GM04504 (cell line): ENCODE data around the gene KIAA0930.

Experiments used
- DNase-seq: peaks from one replicate; pipeline ENCODE4 v3.0.0-alpha.2; 2012; ENCODE audit warnings: low read depth

KIAA0930 gene

DNA sequence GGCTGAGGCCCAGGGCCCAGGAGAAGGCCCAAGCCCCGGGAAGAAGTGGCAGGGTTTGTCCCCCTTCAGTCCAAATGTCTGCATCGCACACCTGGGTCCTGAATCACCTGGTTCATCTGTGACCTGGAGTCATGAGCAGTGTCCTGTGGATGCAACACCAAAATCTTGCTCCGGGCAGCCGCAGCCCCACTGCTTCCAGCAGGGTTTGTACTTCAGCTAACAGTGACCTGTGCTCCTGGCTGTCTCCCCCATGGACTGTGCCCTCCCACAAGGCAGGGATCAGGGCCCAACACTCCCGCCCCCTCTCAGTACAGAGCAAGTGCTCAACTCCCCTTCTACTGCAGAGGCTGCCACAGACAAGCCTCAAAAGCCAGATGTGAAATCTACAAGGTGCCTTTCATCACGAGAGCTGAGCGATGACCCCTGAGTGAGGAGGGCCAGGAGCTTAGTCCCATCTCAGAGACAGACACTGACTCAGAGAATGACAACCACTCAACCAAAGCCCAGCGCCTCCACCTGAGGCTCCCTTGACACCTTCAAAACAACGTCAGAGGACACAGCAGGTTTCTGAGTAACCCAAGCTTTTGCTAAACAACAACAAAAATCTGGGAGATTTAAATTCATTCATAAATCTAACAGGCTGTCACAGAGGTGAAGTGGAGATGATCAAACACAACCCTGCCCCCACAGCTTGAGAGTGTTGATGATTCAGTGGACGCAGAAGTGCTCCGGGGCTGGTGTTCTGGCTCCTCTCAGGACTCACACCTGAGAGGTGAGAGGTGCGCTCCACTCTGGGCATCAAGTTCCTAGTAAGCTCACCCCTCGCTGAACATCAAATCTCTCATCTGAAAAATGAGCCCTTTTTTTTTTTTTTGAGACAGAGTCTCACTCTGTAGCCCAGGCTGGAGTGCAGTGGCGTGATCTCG, 3.4 kb downstream of the KIAA0930 start:
- no peak for DNase-seq

DNA sequence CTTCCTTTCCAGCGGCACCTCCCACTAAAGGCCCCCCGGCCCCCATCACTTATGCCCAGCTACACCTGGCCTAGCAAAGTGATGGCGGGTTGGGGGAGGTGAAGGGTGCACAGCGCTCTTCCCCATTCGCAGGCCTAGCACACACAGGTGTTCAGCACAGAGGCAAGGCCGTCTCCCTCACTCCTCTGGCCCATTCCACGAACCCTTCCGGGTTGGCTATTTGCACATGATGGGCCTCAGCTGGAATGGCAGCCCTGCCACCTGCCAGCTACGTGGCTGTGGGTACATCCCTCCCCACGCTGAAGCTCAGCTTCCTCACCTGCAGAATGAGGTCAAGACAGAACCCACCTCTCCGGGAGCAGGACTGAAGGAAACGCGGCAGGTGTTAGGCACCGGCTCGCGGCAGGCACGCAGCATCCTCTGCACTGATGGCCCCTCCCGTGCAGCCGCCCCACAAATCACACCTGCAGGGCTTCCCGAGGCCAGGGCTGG, 4.8 kb downstream of the KIAA0930 start:
- no peak for DNase-seq

DNA sequence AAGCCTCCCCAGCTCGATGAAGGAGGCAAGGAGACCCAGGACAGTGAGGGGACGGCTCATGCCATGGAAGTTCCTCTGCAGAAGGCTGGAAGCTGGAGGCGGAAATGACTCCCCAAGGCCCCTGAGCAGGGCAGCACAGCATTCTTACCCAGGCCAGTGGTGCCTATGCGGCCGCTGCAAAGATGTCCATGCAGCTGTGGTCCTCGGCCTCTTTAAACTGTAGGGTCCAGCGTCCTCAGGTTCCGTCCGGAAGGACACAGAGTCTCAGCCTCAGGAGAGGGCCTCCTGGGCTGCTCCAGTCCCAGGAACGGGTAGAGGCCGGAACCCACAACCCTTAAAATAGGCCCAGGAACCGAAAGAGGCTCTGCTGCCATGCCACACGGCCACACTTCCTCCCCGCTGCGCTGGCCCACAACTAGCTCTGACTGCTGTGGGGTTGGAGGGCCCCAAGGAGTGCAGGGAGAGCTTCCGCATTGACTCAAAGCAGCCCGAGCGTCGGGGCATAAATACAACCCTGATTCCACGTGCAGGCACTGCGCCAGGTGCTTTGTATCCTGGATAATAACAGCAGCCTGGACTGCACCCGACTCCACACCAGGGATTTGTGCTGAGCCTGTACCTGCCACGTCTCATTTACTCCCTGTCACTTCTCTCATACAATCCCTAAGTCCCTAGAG, 5.5 kb downstream of the KIAA0930 start:
- no peak for DNase-seq

DNA sequence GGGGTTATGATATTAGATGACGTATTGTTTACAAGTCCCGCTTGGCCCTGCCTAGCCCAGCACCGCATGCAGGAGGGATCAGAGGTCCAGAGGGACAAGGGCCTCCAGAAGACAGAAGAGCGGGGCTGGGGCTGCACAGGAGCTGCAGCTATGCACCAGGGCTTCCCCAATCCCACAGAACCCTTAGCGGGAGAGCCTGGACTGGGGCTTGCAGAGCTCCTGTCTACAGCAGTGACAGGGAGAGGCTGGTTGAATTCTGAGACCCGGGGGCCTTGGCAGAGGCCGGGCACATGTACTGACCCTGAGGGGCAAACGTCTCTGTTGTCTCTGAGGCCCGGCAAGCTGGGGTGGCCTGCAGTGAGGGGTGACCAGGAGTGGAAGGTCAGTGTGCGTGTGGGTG, 6.9 kb downstream of the KIAA0930 start:
- DNase-seq = no peak

DNA sequence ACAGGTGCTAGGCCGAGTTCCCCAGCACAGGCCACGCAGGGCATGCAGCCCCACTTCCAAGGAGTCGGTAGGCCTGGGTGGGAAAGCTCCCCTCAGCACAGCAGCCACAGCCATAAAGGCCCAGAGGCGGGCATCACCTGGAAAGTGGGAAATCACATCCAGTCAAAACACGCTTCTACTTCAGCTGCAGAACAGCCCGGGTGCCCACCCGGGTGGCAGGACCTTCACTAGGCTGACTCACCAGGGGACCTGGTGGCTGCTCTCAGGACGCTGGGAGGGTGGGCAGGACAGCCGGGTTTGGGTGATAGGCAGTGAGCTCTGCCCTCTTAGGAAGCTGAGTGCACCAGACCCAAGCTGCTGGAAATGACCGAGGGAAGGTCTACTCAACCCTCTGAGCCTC, 7.3 kb downstream of the KIAA0930 start:
- no peak for DNase-seq

DNA sequence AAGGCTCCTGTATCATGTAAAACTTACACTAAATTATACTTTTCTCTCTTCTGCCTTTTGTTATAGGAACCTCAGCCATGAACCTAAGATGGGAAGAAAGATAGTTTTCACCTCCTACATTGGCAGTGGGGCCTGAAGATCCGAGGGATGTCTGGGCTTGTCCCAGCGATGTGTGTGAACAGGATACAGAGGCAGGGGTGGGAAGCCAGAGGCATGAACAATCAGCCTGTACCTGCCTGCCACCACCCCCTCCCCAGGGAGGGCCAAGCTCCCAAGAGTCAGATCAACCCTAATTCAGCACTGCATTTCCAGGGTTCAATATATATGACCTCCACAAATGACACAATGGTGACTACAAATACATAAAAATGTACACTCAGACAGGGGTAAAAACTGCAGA, 9.4 kb downstream of the KIAA0930 start:
- no peak for DNase-seq

DNA sequence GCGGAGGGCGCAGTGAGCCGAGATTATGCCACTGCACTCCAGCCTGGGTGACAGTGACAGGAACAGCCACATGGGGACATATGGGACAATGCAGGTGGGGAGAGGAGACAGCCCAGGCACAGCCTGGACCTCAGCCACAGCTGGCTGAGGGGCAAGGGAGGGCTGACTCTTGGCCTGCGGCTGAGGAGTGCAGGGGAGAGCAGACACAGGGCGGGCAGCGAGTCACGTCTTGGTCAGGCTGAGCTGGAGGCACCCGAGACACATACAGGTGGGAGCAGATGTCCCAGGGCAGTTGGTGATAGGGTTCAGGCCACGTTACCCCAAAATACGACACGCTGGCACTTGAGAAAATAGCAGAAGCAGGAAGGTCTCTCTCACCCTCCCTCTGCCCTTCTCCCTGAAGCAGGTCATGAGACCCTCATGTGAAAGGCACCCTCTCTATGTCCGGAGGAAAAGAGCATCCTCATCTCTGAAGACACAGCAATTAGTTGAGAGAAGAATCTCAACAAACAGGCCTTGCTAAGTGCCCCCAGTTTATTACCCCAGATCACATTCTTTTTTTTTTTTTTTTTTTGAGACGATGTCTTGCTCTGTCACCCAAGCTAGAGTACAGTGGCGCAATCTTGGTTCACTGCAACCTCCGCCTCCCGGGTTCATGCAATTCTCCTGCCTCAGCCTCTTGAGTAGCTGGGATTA, 10.5 kb downstream of the KIAA0930 start:
- DNase-seq = no peak

DNA sequence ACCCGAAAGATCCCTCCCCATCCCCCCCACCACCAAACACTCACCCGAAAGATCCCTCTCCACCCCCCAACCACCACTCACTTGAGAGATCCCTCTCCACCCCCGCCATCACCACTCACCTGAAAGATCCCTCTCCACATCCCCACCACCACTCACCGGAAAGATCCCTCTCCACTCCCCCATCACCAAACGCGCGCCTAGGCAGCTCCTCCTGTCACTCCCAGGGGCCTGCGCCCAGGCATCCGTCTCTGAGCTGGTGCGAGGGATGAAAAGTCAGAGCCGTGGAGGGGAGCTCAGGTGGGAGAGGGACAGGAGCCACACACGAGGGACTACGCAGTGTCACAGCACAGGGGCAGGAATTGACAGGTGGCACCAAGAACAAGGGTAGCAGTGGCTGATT, 11.5 kb downstream of the KIAA0930 start:
- no peak for DNase-seq

DNA sequence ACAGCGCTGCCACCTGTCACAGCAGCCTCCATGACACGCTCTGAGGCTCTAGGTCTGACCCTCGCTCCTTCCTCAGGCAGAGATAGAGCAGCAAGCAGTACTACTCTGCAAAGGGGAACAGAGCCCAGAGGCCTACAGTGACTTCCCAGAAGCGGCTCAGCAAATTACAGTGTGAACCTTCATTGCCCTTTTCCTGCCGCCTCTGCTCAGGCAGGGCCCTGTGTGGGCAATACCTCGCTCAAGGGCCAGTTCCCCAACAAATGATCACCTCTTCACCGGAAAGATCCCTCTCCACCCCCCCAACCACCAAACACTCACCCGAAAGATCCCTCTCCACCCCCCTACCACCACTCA, 12.3 kb downstream of the KIAA0930 start:
- no peak for DNase-seq

DNA sequence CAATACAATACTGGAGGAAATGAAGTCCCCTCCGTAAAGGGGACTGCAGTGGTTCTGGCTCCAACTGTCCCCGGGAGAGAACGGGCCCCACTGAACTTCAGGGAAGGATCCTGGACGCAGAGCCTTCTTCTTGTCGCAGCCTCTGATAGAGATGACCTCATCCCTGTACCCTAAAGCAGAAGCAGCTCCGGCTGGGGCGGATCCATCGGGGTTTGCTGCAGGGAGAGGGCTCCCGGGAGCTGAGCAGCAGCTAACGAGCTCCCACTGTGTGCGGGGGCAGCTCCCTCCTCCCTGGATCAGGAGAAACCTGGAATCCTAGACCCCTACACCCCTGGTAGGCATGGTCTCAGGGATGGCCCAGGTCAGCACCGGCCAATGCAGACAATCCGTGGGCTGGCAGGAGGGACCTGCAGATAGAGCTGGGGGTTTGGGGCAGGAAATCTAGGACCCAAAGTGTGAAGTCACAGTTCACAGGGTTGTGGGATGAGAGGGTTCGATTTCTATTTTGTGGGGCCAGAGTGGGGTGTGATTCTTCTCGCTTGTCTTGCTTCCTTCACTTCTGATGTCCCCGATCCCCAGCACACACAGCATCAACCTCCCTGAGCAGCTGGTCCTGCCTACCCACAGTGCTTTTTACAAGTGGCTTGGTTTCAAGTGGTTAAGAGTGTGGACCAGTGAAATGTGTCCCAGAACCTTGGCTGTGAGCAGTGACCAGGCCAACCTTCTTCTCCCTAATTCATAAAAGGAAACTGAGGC, 12.9 kb downstream of the KIAA0930 start:
- no peak for DNase-seq

DNA sequence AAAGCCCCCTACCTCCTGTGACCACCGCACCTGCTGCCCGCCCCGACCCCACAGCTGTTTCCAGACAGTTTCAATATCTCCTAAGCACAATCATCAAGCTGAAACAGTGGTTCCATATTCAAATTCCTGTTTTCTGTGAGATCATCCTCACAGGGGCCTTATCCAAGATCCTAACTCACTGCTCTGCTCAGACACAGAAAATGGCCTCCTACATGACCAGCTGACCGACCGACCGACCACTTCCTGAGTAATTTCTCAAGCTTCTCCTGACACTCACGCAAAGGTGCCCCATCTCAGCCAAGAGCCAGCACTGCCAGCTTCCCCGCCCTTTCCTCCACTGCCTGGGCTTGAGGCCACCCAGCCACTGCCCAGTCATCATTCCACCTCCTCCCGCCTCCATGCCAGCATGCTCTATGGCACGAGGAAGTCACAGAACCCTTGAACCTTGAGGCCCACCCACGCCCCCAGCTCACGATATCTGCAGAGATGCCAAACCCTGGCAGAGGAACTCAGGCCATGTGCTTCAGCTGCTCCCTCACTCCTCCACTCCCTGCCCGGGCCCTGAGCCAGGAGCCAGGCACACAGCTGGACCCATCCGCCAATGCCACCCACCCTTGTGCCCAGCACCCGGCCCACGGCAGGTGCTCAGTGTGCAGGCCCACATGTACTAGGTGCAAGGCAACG, 14.0 kb downstream of the KIAA0930 start:
- DNase-seq = peak; percentile 54

DNA sequence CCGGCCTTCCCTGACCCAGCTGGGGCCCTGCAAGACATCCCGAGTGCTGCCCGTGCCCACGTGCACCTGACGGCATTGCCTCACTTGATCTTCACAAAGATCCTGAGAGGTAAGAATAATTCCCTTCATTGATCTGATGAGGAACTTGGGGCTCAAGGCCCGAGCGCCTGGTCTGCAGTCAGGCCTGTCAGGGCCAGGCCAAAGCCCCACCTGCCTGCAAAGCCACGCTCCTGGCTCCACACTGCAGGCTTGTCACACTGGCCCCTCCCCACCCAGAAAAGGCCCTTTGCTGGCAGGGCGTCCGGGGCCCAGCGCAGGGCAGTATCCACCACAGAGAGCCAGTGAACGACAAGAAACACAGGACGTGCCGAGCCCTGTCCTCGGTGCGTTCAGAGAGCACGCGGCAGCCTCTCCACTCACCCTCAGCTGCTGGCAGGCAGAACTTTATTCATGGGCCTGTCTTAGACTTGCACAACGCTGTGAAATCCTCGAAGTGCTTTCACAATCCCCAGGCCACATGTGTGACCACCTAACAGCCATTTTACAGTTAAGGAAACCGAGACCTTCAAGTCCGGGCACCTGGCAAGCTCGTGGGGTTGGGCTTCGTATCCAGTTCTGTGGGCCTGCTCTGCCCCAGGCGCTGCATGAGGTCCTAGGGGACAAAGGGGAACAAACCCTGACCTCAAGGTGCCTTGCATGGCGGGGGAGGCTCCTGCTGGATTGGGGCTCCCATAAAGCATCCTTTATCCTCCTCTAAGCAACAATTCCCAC, 14.8 kb downstream of the KIAA0930 start:
- DNase-seq = peak; percentile 64

DNA sequence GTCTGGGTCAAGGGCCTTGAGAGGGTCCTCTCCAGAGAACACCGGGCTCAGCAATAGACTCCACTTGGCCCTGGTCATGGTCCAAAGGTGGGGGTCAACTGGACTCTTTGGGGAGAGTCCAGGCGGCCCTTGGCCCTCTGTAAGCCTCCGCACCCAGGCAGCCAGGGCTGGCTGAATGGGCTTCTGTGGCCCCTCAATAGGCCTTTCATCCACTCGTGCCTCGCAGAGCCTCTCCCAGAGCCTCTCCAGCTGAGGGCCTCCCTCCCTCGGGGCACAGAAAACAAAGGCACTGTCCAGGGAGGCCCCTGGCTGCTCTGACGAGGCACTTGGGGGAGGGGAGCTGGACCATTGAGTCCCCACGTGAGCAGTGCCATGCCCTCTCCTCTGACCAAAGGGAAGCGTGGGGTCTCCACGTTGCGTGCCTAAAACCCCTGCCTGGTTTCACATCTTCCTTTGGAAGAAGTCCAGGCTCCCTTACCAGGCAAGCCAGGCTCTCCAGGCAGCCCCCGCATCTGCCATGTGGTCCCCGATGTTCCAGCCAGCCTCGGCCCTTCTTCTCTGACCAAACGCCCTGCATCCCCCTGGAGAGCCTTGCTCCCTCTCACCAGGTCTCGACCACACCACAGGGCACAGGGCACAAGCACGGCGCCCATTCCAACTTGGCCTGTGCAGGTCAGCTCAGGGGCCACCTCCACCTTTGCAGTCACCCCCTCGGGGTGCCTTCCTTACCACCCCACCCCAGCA, 15.5 kb downstream of the KIAA0930 start:
- no peak for DNase-seq

DNA sequence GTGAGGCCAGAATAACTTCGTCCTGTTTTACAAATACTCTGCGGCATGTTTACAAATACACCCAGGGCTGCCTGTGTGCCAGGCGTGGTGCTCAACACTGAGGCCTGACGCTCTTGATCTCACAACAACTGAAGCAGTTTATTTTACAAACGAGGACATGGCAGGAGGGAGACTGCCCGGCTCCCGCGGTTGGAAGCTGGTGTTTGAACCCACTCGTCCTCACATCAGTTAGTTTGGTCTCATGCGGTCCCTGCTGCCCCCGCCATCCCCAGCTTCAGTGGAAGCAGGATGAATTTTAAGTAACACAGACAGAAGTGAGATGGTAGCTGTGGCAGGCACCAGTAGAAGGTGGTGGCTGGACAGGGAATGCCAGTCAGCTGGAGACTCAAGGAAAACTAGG, 16.4 kb downstream of the KIAA0930 start:
- no peak for DNase-seq

DNA sequence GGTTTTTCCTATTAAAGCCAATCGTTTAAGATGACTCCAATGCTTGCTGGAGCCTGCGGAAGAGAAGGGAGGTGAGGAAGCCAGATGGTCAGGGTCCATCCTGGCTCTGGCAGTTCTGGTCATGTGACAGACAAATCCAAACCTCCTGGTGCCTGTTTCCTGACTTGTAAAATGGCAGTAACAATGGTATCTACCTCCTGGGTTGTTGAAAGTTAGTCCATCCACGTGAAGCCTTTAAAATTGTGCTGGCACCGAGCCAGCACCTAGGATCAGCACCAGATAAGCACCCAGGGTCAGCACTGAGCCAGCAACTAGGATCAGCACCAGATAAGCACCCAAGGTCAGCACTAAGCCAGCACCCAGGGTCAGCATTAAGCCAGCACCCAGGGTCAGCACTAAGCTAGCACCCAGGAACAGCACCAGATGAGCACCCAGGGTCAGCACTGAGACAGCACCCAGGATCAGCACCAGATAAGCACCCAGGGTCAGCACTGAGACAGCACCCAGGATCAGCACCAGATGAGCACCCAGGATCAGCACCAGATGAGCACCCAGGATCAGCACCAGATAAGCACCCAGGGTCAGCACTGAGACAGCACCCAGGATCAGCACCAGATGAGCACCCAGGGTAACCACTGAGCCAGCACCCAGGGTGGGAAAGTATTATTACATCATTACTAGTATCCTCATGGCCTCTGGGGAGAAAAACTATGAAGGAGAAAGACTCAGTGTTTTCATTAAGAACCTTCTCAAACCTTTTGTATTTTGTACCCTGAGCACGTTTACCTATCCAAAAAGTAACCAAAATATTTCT, 17.2 kb downstream of the KIAA0930 start:
- DNase-seq = no peak

DNA sequence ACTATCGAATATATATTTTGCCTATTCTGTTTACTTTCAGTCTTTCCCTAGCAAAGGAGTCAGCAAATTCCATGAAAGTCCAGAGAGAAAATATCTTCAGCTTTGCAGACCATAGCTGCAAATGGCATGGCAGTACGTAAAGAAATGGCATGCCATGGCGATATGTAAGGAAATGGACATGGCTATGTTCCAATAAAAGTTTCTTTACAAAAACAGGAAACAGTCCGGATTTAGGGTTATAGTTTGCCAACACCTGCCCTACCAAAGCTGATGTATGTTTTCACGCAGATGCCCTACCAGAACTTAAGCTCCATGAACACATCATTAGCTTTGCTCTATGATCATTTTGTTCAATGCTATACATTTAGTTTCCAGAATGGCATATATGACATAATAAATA, 19.5 kb downstream of the KIAA0930 start:
- no peak for DNase-seq

DNA sequence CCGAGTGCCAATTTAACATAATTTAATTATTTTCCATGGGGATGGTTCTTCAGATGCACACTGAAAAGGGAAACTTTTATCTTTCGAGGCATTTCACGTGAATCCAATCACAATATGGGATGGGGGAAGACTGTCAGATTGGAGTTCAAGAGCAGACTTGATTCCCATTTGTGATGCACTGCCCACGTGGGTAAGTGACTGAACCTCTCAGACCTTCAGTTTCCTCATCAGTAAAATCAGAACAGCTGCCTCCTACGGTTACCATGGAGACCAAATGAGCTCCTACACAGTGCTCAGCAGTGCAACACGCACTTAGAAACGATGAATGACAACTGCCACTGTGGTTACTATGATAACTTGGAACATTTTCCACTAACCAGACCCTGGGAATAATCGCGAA, 21.7 kb downstream of the KIAA0930 start:
- DNase-seq = no peak

DNA sequence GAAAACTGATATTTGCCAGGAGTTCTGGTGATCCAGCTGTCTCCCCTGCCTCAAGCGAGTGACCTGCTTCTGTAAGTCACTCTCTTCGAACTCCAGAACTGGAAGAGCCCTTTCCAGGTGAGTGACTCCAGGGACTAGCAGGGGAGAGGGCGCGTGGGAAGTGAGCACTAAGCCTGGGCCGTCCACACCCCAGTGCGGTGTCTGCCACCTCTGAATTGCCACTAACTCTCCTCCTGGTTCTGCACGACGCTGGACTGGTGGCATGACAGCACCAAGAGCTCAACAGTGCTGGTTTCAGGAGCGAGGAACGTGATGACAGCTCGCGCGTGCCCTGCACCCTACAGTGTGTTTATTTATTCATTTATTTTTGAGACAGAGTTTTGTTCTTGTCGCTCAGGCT, 22.9 kb downstream of the KIAA0930 start:
- no peak for DNase-seq

DNA sequence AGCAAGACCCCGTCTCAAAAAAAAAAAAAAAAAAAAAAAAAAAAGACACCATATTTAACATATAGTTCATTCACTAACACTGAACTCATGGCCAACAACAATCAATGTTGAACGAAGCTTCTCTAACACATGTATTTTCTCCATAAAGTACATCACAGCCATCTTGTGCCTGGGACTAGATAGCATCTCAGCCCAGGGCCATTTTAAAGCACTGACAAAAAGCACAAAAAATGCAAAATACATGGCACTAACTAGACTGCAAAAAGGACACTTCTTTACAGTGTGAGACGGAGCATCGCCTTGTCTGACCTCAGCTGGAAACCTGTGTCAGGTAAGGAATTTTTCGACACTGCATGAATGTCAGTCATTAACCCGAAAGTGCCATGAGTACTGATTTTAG, 23.3 kb downstream of the KIAA0930 start:
- no peak for DNase-seq
